ENCODE results near the gene POU2AF1. TPM values are rescaled to one million over a fixed set of nuclear protein-coding genes. Genes with fewer than 3 reads are reported as not detected.

Gene POU2AF1
- total and polyA plus RNA-seq, 2 of the 13 experiments (the other 11 are each of a cell fraction or from before 2014, with no cell fraction given) = 1.9 to 3.6 TPM

GRCh38 chr11:111351374-111352055 is 27.6 kb downstream of the POU2AF1 start (continued):
- TF ChIP-seq JARID2 (CRISPR knock-in tag; IDR thresholded peaks at IDR 0.05; ENCODE audit: insufficient replicate concordance) (no peak), TGIF2 (CRISPR knock-in tag; IDR thresholded peaks at IDR 0.05) (no peak), ZFP41 (CRISPR knock-in tag; IDR thresholded peaks at IDR 0.05; ENCODE audit: borderline replicate concordance) (no peak), RFX5 (IDR thresholded peaks at IDR 0.05; ENCODE audit: low read depth, low read length) (no peak), HMG20A (CRISPR knock-in tag; IDR thresholded peaks at IDR 0.05; ENCODE audit: borderline replicate concordance) (no peak), ZNF484 (CRISPR knock-in tag; IDR thresholded peaks at IDR 0.05; ENCODE audit: borderline replicate concordance, low read depth) (no peak), RXRB (CRISPR knock-in tag; IDR thresholded peaks at IDR 0.05; ENCODE audit: borderline replicate concordance) (no peak), ZNF280D (CRISPR knock-in tag; IDR thresholded peaks at IDR 0.05) (no peak), PTBP1 (IDR thresholded peaks at IDR 0.05; ENCODE audit: low read depth, low read length, poor library complexity, severe bottlenecking) (no peak), GLI4 (CRISPR knock-in tag; IDR thresholded peaks at IDR 0.05; ENCODE audit: borderline replicate concordance) (no peak), PHF20 (CRISPR knock-in tag; IDR thresholded peaks at IDR 0.05) (no peak), ZNF615 (CRISPR knock-in tag; IDR thresholded peaks at IDR 0.05; ENCODE audit: borderline replicate concordance) (no peak), ZNF776 (CRISPR knock-in tag; IDR thresholded peaks at IDR 0.05) (no peak), ZNF10 (CRISPR knock-in tag; IDR thresholded peaks at IDR 0.05; ENCODE audit: borderline replicate concordance, low read depth) (no peak), RFXAP (CRISPR knock-in tag; IDR thresholded peaks at IDR 0.05; ENCODE audit: borderline replicate concordance) (no peak)
- TF ChIP-seq, protein P1, sequence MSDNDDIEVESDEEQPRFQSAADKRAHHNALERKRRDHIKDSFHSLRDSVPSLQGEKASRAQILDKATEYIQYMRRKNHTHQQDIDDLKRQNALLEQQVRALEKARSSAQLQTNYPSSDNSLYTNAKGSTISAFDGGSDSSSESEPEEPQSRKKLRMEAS (IDR thresholded peaks at IDR 0.05) = no peak; the same call in 1 of the 2 replicates
- TF ChIP-seq, protein P2, sequence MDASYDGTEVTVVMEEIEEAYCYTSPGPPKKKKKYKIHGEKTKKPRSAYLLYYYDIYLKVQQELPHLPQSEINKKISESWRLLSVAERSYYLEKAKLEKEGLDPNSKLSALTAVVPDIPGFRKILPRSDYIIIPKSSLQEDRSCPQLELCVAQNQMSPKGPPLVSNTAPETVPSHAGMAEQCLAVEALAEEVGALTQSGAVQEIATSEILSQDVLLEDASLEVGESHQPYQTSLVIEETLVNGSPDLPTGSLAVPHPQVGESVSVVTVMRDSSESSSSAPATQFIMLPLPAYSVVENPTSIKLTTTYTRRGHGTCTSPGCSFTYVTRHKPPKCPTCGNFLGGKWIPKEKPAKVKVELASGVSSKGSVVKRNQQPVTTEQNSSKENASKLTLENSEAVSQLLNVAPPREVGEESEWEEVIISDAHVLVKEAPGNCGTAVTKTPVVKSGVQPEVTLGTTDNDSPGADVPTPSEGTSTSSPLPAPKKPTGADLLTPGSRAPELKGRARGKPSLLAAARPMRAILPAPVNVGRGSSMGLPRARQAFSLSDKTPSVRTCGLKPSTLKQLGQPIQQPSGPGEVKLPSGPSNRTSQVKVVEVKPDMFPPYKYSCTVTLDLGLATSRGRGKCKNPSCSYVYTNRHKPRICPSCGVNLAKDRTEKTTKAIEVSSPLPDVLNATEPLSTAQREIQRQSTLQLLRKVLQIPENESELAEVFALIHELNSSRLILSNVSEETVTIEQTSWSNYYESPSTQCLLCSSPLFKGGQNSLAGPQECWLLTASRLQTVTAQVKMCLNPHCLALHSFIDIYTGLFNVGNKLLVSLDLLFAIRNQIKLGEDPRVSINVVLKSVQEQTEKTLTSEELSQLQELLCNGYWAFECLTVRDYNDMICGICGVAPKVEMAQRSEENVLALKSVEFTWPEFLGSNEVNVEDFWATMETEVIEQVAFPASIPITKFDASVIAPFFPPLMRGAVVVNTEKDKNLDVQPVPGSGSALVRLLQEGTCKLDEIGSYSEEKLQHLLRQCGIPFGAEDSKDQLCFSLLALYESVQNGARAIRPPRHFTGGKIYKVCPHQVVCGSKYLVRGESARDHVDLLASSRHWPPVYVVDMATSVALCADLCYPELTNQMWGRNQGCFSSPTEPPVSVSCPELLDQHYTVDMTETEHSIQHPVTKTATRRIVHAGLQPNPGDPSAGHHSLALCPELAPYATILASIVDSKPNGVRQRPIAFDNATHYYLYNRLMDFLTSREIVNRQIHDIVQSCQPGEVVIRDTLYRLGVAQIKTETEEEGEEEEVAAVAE (CRISPR knock-in tag; IDR thresholded peaks at IDR 0.05; ENCODE audit: borderline replicate concordance) = 0 out of 2 replicates have a peak, but pooled peaks have one; percentile 32
- TF ChIP-seq, protein P3, sequence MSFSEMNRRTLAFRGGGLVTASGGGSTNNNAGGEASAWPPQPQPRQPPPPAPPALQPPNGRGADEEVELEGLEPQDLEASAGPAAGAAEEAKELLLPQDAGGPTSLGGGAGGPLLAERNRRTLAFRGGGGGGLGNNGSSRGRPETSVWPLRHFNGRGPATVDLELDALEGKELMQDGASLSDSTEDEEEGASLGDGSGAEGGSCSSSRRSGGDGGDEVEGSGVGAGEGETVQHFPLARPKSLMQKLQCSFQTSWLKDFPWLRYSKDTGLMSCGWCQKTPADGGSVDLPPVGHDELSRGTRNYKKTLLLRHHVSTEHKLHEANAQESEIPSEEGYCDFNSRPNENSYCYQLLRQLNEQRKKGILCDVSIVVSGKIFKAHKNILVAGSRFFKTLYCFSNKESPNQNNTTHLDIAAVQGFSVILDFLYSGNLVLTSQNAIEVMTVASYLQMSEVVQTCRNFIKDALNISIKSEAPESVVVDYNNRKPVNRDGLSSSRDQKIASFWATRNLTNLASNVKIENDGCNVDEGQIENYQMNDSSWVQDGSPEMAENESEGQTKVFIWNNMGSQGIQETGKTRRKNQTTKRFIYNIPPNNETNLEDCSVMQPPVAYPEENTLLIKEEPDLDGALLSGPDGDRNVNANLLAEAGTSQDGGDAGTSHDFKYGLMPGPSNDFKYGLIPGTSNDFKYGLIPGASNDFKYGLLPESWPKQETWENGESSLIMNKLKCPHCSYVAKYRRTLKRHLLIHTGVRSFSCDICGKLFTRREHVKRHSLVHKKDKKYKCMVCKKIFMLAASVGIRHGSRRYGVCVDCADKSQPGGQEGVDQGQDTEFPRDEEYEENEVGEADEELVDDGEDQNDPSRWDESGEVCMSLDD (CRISPR knock-in tag; IDR thresholded peaks at IDR 0.05; ENCODE audit: borderline replicate concordance) = no peak
